Uterus (tissue), 4 donors: ENCODE results near the gene PRODH2. TPM values are rescaled to one million over a fixed set of nuclear protein-coding genes. Genes with fewer than 3 reads are reported as not detected.

Experiments
- DNase-seq, 2 donors: peaks; one replicate each; pipeline ENCODE4 v3.0.0-alpha.2; 2019 to 2020
- H3K27ac ChIP-seq, 2 donors: fragments of 200-600 bp; sonication (generic); 1 replicate in 1 of 2; 2 replicates in 1 of 2; pipeline ENCODE4 v1.5.1; 2016 to 2018
- H3K27me3 ChIP-seq, 2 donors: fragments of 200-600 bp; sonication (generic); one replicate each; pipeline ENCODE4 v1.5.1; 2018 to 2019; ENCODE audit warnings: control low read depth in 1 of 2
- H3K36me3 ChIP-seq, 2 donors: fragments of 200-600 bp; sonication (generic); one replicate each; pipeline ENCODE4 v1.5.1; 2019; ENCODE audit warnings: control low read depth in 1 of 2
- H3K4me1 ChIP-seq, 2 donors: fragments of 200-600 bp; sonication (generic); one replicate each; pipeline ENCODE4 v1.5.1; 2018 to 2019; ENCODE audit warnings: control low read depth in 1 of 2
- H3K4me3 ChIP-seq, 2 donors: fragments of 200-600 bp; sonication (generic); 1 replicate in 1 of 2; 2 replicates in 1 of 2; pipeline ENCODE4 v1.5.1; 2018 to 2019; ENCODE audit warnings: mild to moderate bottlenecking in 1 of 2
- H3K9me3 ChIP-seq, 2 donors: fragments of 200-600 bp; sonication (generic); one replicate each; pipeline ENCODE4 v1.5.1; 2019; ENCODE audit warnings: control low read depth in 1 of 2
- CTCF ChIP-seq, 4 experiments: fragments of 200-600 bp in 2 of 4; fragments of 450-650 bp in 2 of 4; sonication (generic) in 2 of 4; IDR thresholded peaks; one replicate each; pipeline ENCODE4 v1.5.1; 2016 to 2019; ENCODE audit warnings: antibody characterized with exemption in 4 of 4, mild to moderate bottlenecking in 2 of 4, moderate library complexity in 1 of 4
- POLR2A ChIP-seq, 2 donors: fragments of 450-650 bp; IDR thresholded peaks; one replicate each; pipeline ENCODE4 v1.6.1; 2016; ENCODE audit warnings: antibody characterized with exemption in 2 of 2, mild to moderate bottlenecking in 1 of 2, moderate library complexity in 1 of 2
- intact Hi-C: fragments of 100-400 bp; cut with DNase I; formaldehyde crosslinking; loops from one replicate; pipeline ENCODE4 v1.15.1; 2023; ENCODE audit warnings: low total_unique reads
- total RNA-seq, 4 donors: library from RNA; depleted of rRNA in 3 of 4; stranded (reverse); fragments of >200 nt in 3 of 4; gene quantifications; one replicate each; pipeline versions ENCODE4 v1.1.0 to v1.2.4, GENCODE V29; 2014 to 2023
- donor health status: DM: yes; HTN: yes; CAD: no.

PRODH2 gene
- total RNA-seq, 4 donors from 2014 or later, result not detected

DNA sequence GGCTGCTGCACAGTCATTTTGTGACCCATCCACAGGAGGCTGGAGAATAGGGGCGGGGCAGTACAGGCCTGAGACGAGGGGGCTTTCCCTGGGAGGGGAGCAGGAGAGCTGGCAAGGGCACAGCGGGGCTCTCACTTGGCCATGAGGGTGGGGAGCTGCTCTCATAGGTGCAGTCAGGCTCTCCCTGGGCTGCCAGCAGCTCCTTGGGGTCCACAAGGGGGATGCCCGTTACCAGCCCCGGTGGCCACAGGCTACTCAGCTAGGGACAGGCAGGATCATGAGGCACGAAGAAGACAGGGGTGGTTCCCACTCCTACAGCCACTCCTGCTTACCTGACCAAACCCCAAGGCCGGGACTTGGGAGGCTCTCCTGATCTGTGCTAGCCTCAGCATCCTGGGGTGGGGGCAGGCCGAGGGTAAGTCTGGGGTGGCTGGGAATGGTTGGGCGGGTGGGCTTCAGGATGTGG, 20.8 kb downstream of the PRODH2 start:
- intact Hi-C loops, result no loop called here
- no peak for TF ChIP-seq CTCF (IDR thresholded peaks at IDR 0.05)
- TF ChIP-seq POLR2A (IDR thresholded peaks at IDR 0.05), result no peak
- no peaks in the 10 kb centered on the region for H3K4me1 ChIP-seq
- H3K4me3 ChIP-seq, result no peak overlapping the region
- no peaks in the 10 kb centered on the region for H3K9me3 ChIP-seq
- no peak overlapping the region for H3K27ac ChIP-seq
- peaks cover 0 to 6% of the 10 kb centered on the region in 2 donors for H3K27me3 ChIP-seq
- no peak for DNase-seq
- H3K36me3 ChIP-seq, result no peaks in the 10 kb centered on the region

GRCh38 chr19:35790981-35791813, 21.4 kb downstream of the PRODH2 start:
- no peak overlapping the region for H3K27ac ChIP-seq
- no peaks in the 10 kb centered on the region for H3K36me3 ChIP-seq
- H3K9me3 ChIP-seq, result no peaks in the 10 kb centered on the region
- no peak for DNase-seq
- TF ChIP-seq POLR2A (IDR thresholded peaks at IDR 0.05) (no peak), CTCF (IDR thresholded peaks at IDR 0.05) (no peak)
- no peak overlapping the region for H3K4me3 ChIP-seq
- H3K4me1 ChIP-seq, result no peaks in the 10 kb centered on the region
- no peaks in the 10 kb centered on the region for H3K27me3 ChIP-seq
- intact Hi-C loops, result no loop called here

GRCh38 chr19:35789978-35790944, 22.4 kb downstream of the PRODH2 start:
- intact Hi-C loops, result loop anchor here (10.0 kb wide), 1 partner anchor 145 kb away; the partner anchor contains the start of gene LRFN3
- Histone ChIP-seq H3K36me3 (no peaks in the 10 kb centered on the region), H3K27me3 (no peaks in the 10 kb centered on the region), H3K9me3 (no peaks in the 10 kb centered on the region), H3K4me1 (no peaks in the 10 kb centered on the region), H3K4me3 (no peak overlapping the region), H3K27ac (no peak overlapping the region)
- no peak for DNase-seq
- TF ChIP-seq POLR2A (IDR thresholded peaks at IDR 0.05) (no peak), CTCF (IDR thresholded peaks at IDR 0.05) (no peak)

DNA sequence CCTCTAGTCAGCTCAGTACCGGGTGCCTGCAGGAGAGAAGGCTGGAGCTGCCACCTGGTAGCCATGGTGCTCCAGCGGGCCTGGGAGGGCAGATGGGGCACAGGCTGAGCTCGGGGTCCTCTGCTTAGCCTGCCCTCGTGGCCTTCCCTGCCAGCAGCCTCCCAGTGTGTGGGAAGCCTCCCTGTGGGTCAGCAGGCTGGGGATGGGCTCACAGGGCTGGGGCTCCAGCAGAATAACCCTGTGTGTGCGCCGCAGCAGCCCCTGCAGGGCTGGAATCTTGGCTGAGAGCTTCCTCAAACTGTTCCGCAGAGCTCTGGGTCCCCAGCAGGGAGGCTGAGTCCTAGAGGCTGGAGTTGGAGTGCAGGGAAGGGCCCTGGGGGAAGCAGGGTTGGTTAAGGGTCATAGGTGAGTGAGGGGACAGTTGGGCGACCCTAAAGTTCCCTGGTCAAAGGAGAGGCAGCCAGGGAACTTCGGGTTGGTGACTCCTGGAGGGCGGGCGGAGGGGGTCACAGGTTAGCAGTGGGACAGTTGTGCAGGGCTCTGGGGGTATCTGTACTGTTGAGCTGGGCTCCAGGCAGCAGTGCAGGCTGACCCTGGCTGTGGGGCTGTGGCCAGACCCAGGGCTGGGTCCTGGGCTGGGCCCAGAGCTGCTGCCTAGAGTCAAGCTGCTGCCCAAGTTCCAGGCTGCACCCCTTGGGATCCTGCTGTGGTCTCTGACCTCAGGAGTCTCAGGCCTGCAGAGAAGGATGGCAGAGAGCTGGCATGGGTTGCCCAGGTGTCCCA, 23.3 kb downstream of the PRODH2 start:
- Histone ChIP-seq H3K4me1 (no peaks in the 10 kb centered on the region), H3K27ac (no peak overlapping the region), H3K4me3 (no peak overlapping the region), H3K27me3 (no peaks in the 10 kb centered on the region), H3K9me3 (no peaks in the 10 kb centered on the region), H3K36me3 (no peaks in the 10 kb centered on the region)
- DNase-seq, result no peak
- intact Hi-C loops, result loop anchor here (10.0 kb wide), 1 partner anchor 145 kb away; the partner anchor contains the start of gene LRFN3
- TF ChIP-seq CTCF (IDR thresholded peaks at IDR 0.05), result no peak
- no peak for TF ChIP-seq POLR2A (IDR thresholded peaks at IDR 0.05)
